NCI-H345 (cell line): Measurements from ENCODE around the gene PMVK.

Source experiments
- DNase-seq: peaks from one replicate; lab custom pipeline; 2025; lab: John Stamatoyannopoulos, UW

The PMVK gene

GRCh38 chr1:154878371-154879037, 58.0 kb downstream of the PMVK start:
- DNase-seq, result peak; percentile 86

DNA sequence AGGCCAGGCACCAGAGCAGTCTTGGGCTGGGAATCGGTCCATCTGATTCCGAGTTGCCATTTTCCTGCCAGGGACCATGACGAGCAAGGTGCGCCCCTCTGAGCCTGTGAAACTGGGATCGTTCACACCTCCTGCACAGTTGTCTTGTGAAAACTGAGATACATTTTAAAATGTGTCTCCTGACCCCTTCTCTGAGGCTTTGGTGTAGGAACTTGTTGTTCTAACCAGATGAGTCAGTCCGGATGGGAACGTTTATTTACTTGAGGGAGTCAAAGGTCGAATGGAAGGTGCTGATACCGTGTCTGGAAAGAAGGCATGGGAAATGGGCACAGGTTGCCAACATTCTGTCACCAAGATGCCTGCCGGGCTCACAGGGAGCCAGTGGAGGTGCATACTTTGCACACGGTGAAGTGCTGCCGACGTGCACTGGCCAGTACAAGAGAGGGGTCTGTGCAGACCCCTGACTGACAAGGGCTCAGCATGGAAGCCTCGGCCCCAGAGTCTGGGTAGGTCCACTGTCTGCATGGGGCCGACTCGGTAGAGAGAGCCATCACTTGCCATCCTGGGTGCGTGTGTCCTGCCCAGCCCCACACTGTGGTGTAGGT, 59.0 kb downstream of the PMVK start:
- no peak for DNase-seq

DNA sequence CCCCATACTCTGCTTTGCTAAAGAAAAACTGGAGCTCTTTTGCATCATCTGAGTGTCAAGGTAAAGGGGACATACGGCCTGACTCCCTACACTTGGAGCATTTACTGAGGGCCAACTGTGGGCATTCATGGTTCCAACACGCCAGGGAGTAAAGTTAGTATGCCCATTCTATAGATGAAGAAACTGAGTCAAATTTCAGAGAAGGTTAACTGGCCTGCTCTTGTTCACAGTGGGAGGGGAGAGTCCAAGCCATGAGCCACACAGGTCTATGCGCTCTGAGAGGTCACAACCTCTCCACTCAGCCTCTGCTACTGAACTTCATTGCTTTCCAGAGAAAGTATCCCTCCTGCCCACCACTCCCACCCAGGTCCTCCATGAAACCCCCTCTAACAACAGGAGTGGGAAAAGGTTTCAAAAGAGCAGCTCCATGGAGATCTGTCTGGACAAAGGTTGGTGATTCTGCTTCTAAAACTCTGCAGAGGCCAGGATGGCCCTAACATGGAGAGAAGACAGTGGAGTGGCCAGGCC, 59.6 kb downstream of the PMVK start:
- no peak for DNase-seq
